Right cardiac atrium (tissue), 5 donors: ENCODE results near the gene OR2Z1. TPM values are rescaled to one million over a fixed set of nuclear protein-coding genes. Genes with fewer than 3 reads are reported as not detected.

Experiments used
- ATAC-seq, 2 donors: fragments of 200-7000 bp; cut with Tn5 transposase; one replicate each; pipeline versions ENCODE4 v1.8.0 to v1.9.1; 2020; ENCODE audit warnings: moderate library complexity in 2 of 2, mild to moderate bottlenecking in 1 of 2
- DNase-seq, 3 donors: peaks; one replicate each; pipeline ENCODE4 v3.0.0-alpha.2; 2020
- H3K27ac ChIP-seq: one replicate; pipeline ENCODE4 v1.5.1; 2013; ENCODE audit warnings: mild to moderate bottlenecking, low read length, control low read depth, moderate library complexity
- H3K27me3 ChIP-seq: one replicate; pipeline ENCODE4 v1.6.1; 2013; ENCODE audit not compliant: control insufficient read depth, insufficient read depth
- H3K4me1 ChIP-seq: one replicate; pipeline ENCODE4 v1.6.1; 2013; ENCODE audit warnings: low read length; ENCODE audit not compliant: control insufficient read depth, insufficient read depth
- H3K4me3 ChIP-seq: one replicate; pipeline ENCODE4 v1.5.1; 2013; ENCODE audit warnings: low read length, control low read depth
- H3K9me3 ChIP-seq: one replicate; pipeline ENCODE4 v1.6.1; 2013; ENCODE audit warnings: low read length; ENCODE audit not compliant: control insufficient read depth
- WGBS: extraction: QIAGEN DNeasy Blood & Tissue Kit; methylation state at CpG from one replicate; pipeline ENCODE4 v1.1.7; 2013; 5-methylcytosine and 5-hydroxymethylcytosine counted together
- intact Hi-C, 4 donors: fragments of 100-400 bp; cut with DNase I; formaldehyde crosslinking; loops; one replicate each; pipeline versions ENCODE4 v1.11.0 to v1.14.0; 2022 to 2023
- long read RNA-seq, 4 donors: library from polyadenylated mRNA; unstranded; transcript quantifications; one replicate each; pipeline ENCODE4 v2.0.0, GENCODE V29; 2020 to 2021
- polyA plus RNA-seq: library from polyadenylated mRNA; stranded (reverse); fragments of 200-250 nt; gene quantifications from one replicate; pipeline ENCODE4 v1.2.3, GENCODE V29; 2013
- total RNA-seq, 4 donors: library from RNA; stranded (reverse); fragmentation: NEBNext Ultra II Directional; extraction: Animal tissue kit (Norgen Biotek cat#: 25700); gene quantifications; one replicate each; pipeline ENCODE4 v1.2.1, GENCODE V29; 2021
- donor health status: healthy with polysubstance abuse.
- donor health status: DM: no; HTN: yes; CAD: no.
- donor health status: DM: no; HTN: no; CAD: no.
- donor health status: DM: no; HTN: yes; CAD: no; lungs with severe emphysema.
- donor health status: DM: yes; HTN: yes; CAD: no.

The OR2Z1 gene, protein sequence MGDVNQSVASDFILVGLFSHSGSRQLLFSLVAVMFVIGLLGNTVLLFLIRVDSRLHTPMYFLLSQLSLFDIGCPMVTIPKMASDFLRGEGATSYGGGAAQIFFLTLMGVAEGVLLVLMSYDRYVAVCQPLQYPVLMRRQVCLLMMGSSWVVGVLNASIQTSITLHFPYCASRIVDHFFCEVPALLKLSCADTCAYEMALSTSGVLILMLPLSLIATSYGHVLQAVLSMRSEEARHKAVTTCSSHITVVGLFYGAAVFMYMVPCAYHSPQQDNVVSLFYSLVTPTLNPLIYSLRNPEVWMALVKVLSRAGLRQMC
- not detected for total RNA-seq
- not detected for polyA plus RNA-seq
- long read RNA-seq, donor 1, result 0 reads
- long read RNA-seq, donor 2, result 0 reads
- long read RNA-seq, donor 3, result 0 reads
- long read RNA-seq, donor 4, result 0 reads

DNA sequence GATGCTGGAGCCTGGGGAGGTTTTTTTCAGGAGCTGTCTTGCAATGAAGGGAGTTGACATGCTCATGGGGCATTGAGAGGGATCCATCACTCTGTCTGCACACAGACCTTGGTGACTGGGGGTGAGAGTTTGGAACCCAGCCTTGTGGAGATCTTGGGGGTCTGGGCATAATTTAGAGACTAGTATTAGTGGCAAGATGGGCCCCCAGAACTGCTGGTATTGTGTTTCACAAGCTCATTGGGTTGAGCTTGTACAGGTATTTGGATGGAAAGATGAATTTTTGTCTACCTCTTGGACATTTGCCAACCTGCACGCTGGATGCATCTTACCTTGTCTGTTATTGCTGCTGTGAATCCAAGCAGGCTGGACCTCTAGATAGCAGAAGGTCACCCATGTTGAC is at the start of gene OR2Z1:
Gene OR2Z1 (plus strand): TSS at position 301 of the 400 bp plus-strand sequence. CDS start 9,395 bp downstream, outside the sequence.
- Histone ChIP-seq H3K4me1 (no peaks in the 10 kb centered on the region), H3K27me3 (peaks cover 5% of the 10 kb centered on the region), H3K9me3 (no peaks in the 10 kb centered on the region), H3K27ac (no peak within 1 kb of the TSS), H3K4me3 (no peak within 1 kb of the TSS)
- ATAC-seq (no peak), DNase-seq (no peak)
- intact Hi-C loops, result no loop called here
- WGBS, result 59% methylated on average over 1 of the region's 1 CpG

DNA sequence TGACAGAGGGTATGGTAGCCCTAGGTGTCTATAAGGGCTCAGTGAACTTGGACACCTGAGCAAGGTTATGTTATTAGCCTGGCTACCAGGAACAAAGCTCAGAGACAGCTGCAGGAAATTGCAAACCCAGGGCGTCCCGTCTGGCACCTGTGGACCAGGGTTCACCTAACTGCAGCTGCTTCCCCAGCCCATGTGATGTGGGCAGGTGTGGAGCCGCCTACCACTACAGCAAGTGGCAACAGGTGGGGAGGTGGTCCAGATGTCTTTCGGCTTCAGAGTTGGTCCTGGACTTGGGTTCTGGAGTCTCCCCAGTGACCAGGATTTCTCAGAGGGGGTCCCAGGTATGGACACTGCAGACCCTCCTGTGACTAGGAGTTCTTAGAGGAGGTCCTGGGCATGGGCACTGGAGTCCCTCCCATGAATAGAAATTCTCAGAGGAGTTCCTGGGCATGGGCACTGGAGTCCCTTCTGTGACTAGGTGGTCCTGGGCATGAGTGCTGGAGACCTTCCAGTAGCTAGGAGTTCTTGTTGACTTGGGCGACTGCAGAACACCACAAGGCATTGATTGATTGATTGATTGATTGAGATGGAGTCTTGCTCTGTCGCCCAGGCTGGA is 48.0 kb upstream of the OR2Z1 start:
- WGBS, result 78% methylated on average over 6 of the region's 6 CpGs
- intact Hi-C loops, result no loop called here

DNA sequence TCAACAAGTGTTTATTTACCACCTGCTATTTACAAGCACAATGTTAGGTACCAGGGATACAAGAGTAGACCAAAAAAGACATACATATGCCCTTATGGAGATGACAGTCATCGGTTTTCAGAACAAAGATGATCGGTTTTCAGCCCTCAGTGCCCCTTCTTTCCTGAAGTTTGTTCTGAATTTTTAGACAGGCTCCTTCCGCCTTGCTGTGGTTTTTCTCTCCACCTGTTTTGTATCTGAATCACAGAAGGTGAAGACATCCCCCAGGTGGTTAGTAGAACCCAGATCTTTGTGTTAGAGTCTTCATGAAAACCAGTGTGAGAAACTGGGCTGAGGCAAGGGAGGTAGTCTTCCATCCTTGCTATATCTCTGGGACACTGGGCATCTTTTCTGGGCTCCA is 46.4 kb upstream of the OR2Z1 start:
- H3K27me3 ChIP-seq, result no peaks in the 10 kb centered on the region
- DNase-seq (no peak), ATAC-seq (no peak)
- no peak overlapping the region for H3K27ac ChIP-seq
- no peaks in the 10 kb centered on the region for H3K9me3 ChIP-seq
- intact Hi-C loops, result no loop called here
- no peak overlapping the region for H3K4me3 ChIP-seq
- no peaks in the 10 kb centered on the region for H3K4me1 ChIP-seq
- WGBS, result 81% methylated on average over 3 of the region's 3 CpGs

More for the DNA sequence above, 48.0 kb upstream of the OR2Z1 start:
- Histone ChIP-seq H3K9me3 (no peaks in the 10 kb centered on the region), H3K27ac (no peak overlapping the region), H3K4me1 (no peaks in the 10 kb centered on the region), H3K4me3 (no peak overlapping the region), H3K27me3 (no peaks in the 10 kb centered on the region)
- DNase-seq, result no peak
- ATAC-seq, result no peak

DNA sequence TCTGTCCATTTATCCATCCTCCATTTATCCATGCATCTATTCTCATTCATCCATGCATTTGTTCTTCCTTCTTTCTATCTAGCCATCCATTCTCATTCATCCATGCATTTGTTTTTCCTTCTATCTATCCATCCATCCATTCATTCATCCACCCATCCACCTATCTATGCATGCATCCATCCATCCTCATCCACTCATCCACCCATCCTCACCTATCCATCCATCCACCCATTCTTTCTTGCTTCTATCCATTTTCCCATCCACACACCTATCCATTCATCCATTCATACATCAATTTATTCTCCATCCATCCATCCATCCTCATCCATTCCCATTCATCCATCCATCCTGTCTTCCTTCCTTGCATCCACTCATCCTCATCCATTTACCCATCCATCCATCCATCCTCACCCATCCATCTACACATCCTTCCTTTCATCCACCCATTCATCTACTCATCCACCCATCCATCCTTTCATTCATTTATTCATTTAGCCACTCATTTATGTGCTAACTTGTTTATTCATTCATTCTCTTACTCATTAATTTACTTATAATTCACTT is 43.1 kb upstream of the OR2Z1 start:
- no peaks in the 10 kb centered on the region for H3K4me1 ChIP-seq
- H3K27me3 ChIP-seq, result no peaks in the 10 kb centered on the region
- H3K4me3 ChIP-seq, result no peak overlapping the region
- intact Hi-C loops, result no loop called here
- H3K9me3 ChIP-seq, result no peaks in the 10 kb centered on the region
- H3K27ac ChIP-seq, result no peak overlapping the region
- DNase-seq (no peak), ATAC-seq (no peak)

- no peak for DNase-seq
- WGBS, result 76% methylated on average over 5 of the region's 5 CpGs
- H3K27me3 ChIP-seq, result no peaks in the 10 kb centered on the region
- no peak overlapping the region for H3K4me3 ChIP-seq
- H3K4me1 ChIP-seq, result no peaks in the 10 kb centered on the region
- no peak for ATAC-seq
- H3K27ac ChIP-seq, result no peak overlapping the region
- no peaks in the 10 kb centered on the region for H3K9me3 ChIP-seq
- intact Hi-C loops, result no loop called here
Observed at GRCh38 chr19:8680676-8681344, 40.6 kb upstream of the OR2Z1 start.

GRCh38 chr19:8681345-8682029 is 39.9 kb upstream of the OR2Z1 start:
- intact Hi-C loops, result no loop called here
- DNase-seq (no peak), ATAC-seq (no peak)
- no peaks in the 10 kb centered on the region for H3K27me3 ChIP-seq
- H3K4me3 ChIP-seq, result no peak overlapping the region
- 69% methylated on average over 2 of the region's 2 CpGs for WGBS
- H3K9me3 ChIP-seq, result no peaks in the 10 kb centered on the region
- H3K27ac ChIP-seq, result no peak overlapping the region
- no peaks in the 10 kb centered on the region for H3K4me1 ChIP-seq

GRCh38 chr19:8682472-8682871 is 39.0 kb upstream of the OR2Z1 start:
- DNase-seq, result no peak
- H3K27me3 ChIP-seq, result no peaks in the 10 kb centered on the region
- WGBS, result 49% methylated on average over 2 of the region's 2 CpGs
- H3K27ac ChIP-seq, result no peak overlapping the region
- intact Hi-C loops, result no loop called here
- no peak for ATAC-seq
- no peaks in the 10 kb centered on the region for H3K9me3 ChIP-seq
- no peaks in the 10 kb centered on the region for H3K4me1 ChIP-seq
- H3K4me3 ChIP-seq, result no peak overlapping the region

- Histone ChIP-seq H3K27me3 (no peaks in the 10 kb centered on the region), H3K9me3 (no peaks in the 10 kb centered on the region), H3K4me3 (no peak overlapping the region), H3K4me1 (no peaks in the 10 kb centered on the region), H3K27ac (no peak overlapping the region)
- no peak for ATAC-seq
- no peak for DNase-seq
- intact Hi-C loops, result no loop called here
- WGBS, result 70% methylated on average over 1 of the region's 1 CpG
Observed at GRCh38 chr19:8682931-8683330, 38.5 kb upstream of the OR2Z1 start.

GRCh38 chr19:8684001-8684902 is 37.2 kb upstream of the OR2Z1 start:
- no peak overlapping the region for H3K27ac ChIP-seq
- H3K4me1 ChIP-seq, result no peaks in the 10 kb centered on the region
- no peak for ATAC-seq
- intact Hi-C loops, result no loop called here
- H3K4me3 ChIP-seq, result no peak overlapping the region
- DNase-seq, result no peak
- H3K27me3 ChIP-seq, result no peaks in the 10 kb centered on the region
- no peaks in the 10 kb centered on the region for H3K9me3 ChIP-seq
- WGBS, result 71% methylated on average over 21 of the region's 21 CpGs

DNA sequence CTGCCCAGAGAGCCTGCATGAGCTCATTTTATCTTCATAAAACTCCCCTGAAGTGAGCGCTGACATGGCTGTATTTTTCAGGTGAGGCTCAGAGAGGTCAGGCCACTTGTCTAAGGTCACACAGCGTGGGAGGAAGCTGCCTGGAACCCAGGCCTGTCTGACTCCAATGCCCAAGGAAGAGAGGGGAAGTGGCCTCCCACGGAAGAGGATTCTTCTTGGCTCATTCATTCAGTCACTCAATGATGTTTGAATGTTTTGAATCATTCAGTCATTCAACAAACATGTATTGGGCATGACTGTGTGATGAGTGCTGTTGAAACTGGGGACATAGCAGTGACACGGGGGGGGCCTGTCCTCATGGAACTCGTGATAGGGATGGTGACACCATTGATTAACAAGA is 34.9 kb upstream of the OR2Z1 start:
- WGBS, result 52% methylated on average over 5 of the region's 5 CpGs
- H3K27me3 ChIP-seq, result no peaks in the 10 kb centered on the region
- no peaks in the 10 kb centered on the region for H3K9me3 ChIP-seq
- no peak overlapping the region for H3K27ac ChIP-seq
- intact Hi-C loops, result no loop called here
- DNase-seq, result no peak
- no peak for ATAC-seq
- H3K4me3 ChIP-seq, result no peak overlapping the region
- H3K4me1 ChIP-seq, result no peaks in the 10 kb centered on the region
